Measurements from ENCODE around the gene AGTR1.

Gene AGTR1

GRCh38 chr3:148717885-148718561 lies 20.3 kb downstream of the AGTR1 start:
- Histone ChIP-seq H3K79me2 (ENCODE audit: insufficient read depth, low read length) (no peaks in the 10 kb centered on the region), H3K9me3 (ENCODE audit: low read length) (no peaks in the 10 kb centered on the region), H3K27me3 (ENCODE audit: insufficient read depth, low read length) (no peaks in the 10 kb centered on the region), H3K4me2 (ENCODE audit: low read length) (no peak overlapping the region), H2AFZ (ENCODE audit: low read length) (no peak overlapping the region), H3F3A (ENCODE audit: insufficient read depth, low read length) (no peaks in the 10 kb centered on the region), H3K9ac (ENCODE audit: low read length) (no peak overlapping the region), H3K9me2 (ENCODE audit: low read depth, low read length) (no peaks in the 10 kb centered on the region), H4K20me1 (ENCODE audit: insufficient read depth, low read length) (no peaks in the 10 kb centered on the region), H3K4me1 (ENCODE audit: insufficient read depth, low read length, severe bottlenecking) (no peaks in the 10 kb centered on the region), H3K27ac (ENCODE audit: low read depth, low read length, poor library complexity, severe bottlenecking) (no peak overlapping the region), H3K36me3 (ENCODE audit: insufficient read depth, low read length) (no peaks in the 10 kb centered on the region), H3K4me3 (ENCODE audit: low read depth, low read length, poor library complexity, severe bottlenecking) (no peak overlapping the region)
- TF ChIP-seq EZH2 (IDR thresholded peaks at IDR 0.05; ENCODE audit: borderline replicate concordance, low read length): no peak
- TF ChIP-seq, protein P1, sequence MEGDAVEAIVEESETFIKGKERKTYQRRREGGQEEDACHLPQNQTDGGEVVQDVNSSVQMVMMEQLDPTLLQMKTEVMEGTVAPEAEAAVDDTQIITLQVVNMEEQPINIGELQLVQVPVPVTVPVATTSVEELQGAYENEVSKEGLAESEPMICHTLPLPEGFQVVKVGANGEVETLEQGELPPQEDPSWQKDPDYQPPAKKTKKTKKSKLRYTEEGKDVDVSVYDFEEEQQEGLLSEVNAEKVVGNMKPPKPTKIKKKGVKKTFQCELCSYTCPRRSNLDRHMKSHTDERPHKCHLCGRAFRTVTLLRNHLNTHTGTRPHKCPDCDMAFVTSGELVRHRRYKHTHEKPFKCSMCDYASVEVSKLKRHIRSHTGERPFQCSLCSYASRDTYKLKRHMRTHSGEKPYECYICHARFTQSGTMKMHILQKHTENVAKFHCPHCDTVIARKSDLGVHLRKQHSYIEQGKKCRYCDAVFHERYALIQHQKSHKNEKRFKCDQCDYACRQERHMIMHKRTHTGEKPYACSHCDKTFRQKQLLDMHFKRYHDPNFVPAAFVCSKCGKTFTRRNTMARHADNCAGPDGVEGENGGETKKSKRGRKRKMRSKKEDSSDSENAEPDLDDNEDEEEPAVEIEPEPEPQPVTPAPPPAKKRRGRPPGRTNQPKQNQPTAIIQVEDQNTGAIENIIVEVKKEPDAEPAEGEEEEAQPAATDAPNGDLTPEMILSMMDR (IDR thresholded peaks at IDR 0.05; ENCODE audit: low read length): no peak

DNA sequence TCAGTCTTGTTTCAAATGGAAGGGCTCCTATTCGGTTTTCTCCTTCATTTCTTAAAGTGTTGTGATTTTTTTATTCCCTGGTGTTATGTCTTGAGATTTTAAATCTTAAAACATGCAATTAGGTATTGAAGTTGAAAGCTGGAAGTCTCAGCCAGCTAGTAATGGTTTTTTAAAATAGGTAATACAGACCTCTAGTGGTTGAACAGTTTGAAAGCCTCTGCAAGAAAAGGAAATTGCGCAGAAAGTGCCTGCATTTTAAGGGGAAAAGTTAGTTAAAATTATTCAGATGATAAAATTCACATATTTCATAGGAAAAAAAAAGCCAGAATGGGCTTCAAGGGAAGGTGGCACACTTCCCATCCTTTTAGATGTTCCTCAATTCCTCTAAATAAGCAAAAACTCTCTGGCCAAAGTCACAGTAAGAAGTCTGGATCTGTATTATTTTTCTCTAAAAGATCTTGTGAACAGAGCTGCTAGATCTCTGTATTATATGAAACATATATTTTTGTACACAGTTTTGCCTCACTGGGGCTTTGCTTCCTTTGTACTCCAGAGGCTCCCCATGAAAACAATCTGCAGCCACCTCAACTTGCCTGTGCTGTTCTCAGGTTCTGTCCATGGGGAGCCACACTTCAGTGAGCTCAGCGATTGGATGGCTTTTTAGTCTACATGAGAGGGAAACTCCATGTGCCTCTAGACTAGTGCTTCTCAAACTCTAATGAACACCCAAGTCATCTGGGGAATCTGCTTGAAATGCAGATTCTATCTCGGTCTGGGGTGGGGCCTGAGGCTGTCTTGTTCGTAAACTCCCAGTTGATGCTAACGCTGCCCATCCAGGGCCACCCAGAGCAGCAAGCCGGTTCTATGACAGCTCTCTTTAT lies 21.5 kb downstream of the AGTR1 start:
- Histone ChIP-seq H3K4me3 (ENCODE audit: low read depth, low read length, poor library complexity, severe bottlenecking) (no peak overlapping the region), H4K20me1 (ENCODE audit: insufficient read depth, low read length) (no peaks in the 10 kb centered on the region), H3K9ac (ENCODE audit: low read length) (no peak overlapping the region), H3K9me3 (ENCODE audit: low read length) (no peaks in the 10 kb centered on the region), H3F3A (ENCODE audit: insufficient read depth, low read length) (no peaks in the 10 kb centered on the region), H3K4me2 (ENCODE audit: low read length) (no peak overlapping the region), H3K36me3 (ENCODE audit: insufficient read depth, low read length) (no peaks in the 10 kb centered on the region), H3K27me3 (ENCODE audit: insufficient read depth, low read length) (no peaks in the 10 kb centered on the region), H3K79me2 (ENCODE audit: insufficient read depth, low read length) (no peaks in the 10 kb centered on the region), H3K27ac (ENCODE audit: low read depth, low read length, poor library complexity, severe bottlenecking) (no peak overlapping the region), H3K9me2 (ENCODE audit: low read depth, low read length) (no peaks in the 10 kb centered on the region), H3K4me1 (ENCODE audit: insufficient read depth, low read length, severe bottlenecking) (no peaks in the 10 kb centered on the region), H2AFZ (ENCODE audit: low read length) (no peak overlapping the region)
- TF ChIP-seq EZH2 (IDR thresholded peaks at IDR 0.05; ENCODE audit: borderline replicate concordance, low read length): no peak
- TF ChIP-seq, protein P1 (IDR thresholded peaks at IDR 0.05; ENCODE audit: low read length): peak; percentile 44

- H3K4me1 ChIP-seq (ENCODE audit: insufficient read depth, low read length, severe bottlenecking): no peaks in the 10 kb centered on the region
- no peak overlapping the region for H3K27ac ChIP-seq (ENCODE audit: low read depth, low read length, poor library complexity, severe bottlenecking)
- no peak overlapping the region for H3K4me3 ChIP-seq (ENCODE audit: low read depth, low read length, poor library complexity, severe bottlenecking)
- no peaks in the 10 kb centered on the region for H3K27me3 ChIP-seq (ENCODE audit: insufficient read depth, low read length)
- H3K4me2 ChIP-seq (ENCODE audit: low read length): no peak overlapping the region
- no peak overlapping the region for H3K9ac ChIP-seq (ENCODE audit: low read length)
- H3K9me3 ChIP-seq (ENCODE audit: low read length): no peaks in the 10 kb centered on the region
- TF ChIP-seq, protein P1 (IDR thresholded peaks at IDR 0.05; ENCODE audit: low read length): no peak
- TF ChIP-seq EZH2 (IDR thresholded peaks at IDR 0.05; ENCODE audit: borderline replicate concordance, low read length): no peak
- H3K79me2 ChIP-seq (ENCODE audit: insufficient read depth, low read length): no peaks in the 10 kb centered on the region
- H3K9me2 ChIP-seq (ENCODE audit: low read depth, low read length): no peaks in the 10 kb centered on the region
- H2AFZ ChIP-seq (ENCODE audit: low read length): no peak overlapping the region
- no peaks in the 10 kb centered on the region for H3K36me3 ChIP-seq (ENCODE audit: insufficient read depth, low read length)
- no peaks in the 10 kb centered on the region for H3F3A ChIP-seq (ENCODE audit: insufficient read depth, low read length)
- no peaks in the 10 kb centered on the region for H4K20me1 ChIP-seq (ENCODE audit: insufficient read depth, low read length)
Observed at GRCh38 chr3:148720873-148721272, 23.2 kb downstream of the AGTR1 start.

Measured in OCI-LY1 (cell line).